GM23338 (cell line): ENCODE results near the gene VEGFA.

Experiments
- EZH2 ChIP-seq: fragments of 200-600 bp; sonication (generic); IDR thresholded peaks from one replicate; pipeline ENCODE4 v1.8.0; 2017; ENCODE audit warnings: antibody characterized with exemption, mild to moderate bottlenecking, low read depth; ENCODE audit not compliant: unreplicated experiment
- EZH2phosphoT487 ChIP-seq: fragments of 200-600 bp; sonication (generic); IDR thresholded peaks from one replicate; pipeline ENCODE4 v1.8.1; 2018; ENCODE audit warnings: antibody characterized with exemption; ENCODE audit not compliant: unreplicated experiment
- JUNB ChIP-seq: IDR thresholded peaks from one replicate; pipeline ENCODE4 v1.6.1; 2016; ENCODE audit warnings: antibody characterized with exemption; ENCODE audit not compliant: unreplicated experiment
- NANOG ChIP-seq: IDR thresholded peaks from 2 replicates; pipeline ENCODE4 v1.6.1; 2016; ENCODE audit warnings: antibody characterized with exemption, borderline replicate concordance
- POLR2AphosphoS5 ChIP-seq: IDR thresholded peaks from 2 replicates; pipeline ENCODE4 v1.6.1; 2016; ENCODE audit warnings: antibody characterized with exemption, low read depth
- REST ChIP-seq: IDR thresholded peaks from one replicate; pipeline ENCODE4 v1.6.1; 2018; ENCODE audit warnings: antibody characterized with exemption; ENCODE audit not compliant: unreplicated experiment
- STAT1 ChIP-seq: IDR thresholded peaks from one replicate; pipeline ENCODE4 v1.6.1; 2016; ENCODE audit warnings: antibody characterized with exemption; ENCODE audit not compliant: unreplicated experiment
- ZNF331 ChIP-seq: fragments of 250-450 bp; sonication (Bioruptor Pico); IDR thresholded peaks from 2 replicates; pipeline ENCODE4 v1.5.0; 2020; ENCODE audit warnings: low read depth, mild to moderate bottlenecking, moderate library complexity
- TF ChIP-seq, protein P1 (sequence below), 2 experiments: fragments of 200-600 bp in 1 of 2; sonication (generic) in 1 of 2; conservative IDR thresholded peaks; 2 replicates each; pipeline versions ENCODE4 v1.5.1 to v1.6.1; 2016 to 2017; ENCODE audit warnings: antibody characterized with exemption in 2 of 2, low read depth in 2 of 2, mild to moderate bottlenecking in 2 of 2, moderate library complexity in 1 of 2

GRCh38 chr6:43778976-43779851 is 9.2 kb downstream of the VEGFA start:
- TF ChIP-seq, protein P1, sequence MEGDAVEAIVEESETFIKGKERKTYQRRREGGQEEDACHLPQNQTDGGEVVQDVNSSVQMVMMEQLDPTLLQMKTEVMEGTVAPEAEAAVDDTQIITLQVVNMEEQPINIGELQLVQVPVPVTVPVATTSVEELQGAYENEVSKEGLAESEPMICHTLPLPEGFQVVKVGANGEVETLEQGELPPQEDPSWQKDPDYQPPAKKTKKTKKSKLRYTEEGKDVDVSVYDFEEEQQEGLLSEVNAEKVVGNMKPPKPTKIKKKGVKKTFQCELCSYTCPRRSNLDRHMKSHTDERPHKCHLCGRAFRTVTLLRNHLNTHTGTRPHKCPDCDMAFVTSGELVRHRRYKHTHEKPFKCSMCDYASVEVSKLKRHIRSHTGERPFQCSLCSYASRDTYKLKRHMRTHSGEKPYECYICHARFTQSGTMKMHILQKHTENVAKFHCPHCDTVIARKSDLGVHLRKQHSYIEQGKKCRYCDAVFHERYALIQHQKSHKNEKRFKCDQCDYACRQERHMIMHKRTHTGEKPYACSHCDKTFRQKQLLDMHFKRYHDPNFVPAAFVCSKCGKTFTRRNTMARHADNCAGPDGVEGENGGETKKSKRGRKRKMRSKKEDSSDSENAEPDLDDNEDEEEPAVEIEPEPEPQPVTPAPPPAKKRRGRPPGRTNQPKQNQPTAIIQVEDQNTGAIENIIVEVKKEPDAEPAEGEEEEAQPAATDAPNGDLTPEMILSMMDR (conservative IDR thresholded peaks at IDR 0.05; ENCODE audit: low read depth in 2 of 2): no peak
- TF ChIP-seq NANOG (no peak), EZH2phosphoT487 (no peak), EZH2 (no peak), POLR2AphosphoS5 (no peak), ZNF331 (CRISPR knock-in tag) (no peak), STAT1 (no peak), JUNB (no peak), REST (no peak)
